Panc1 (cell line): ENCODE data around the gene ADGRD1. TPM values are rescaled to one million over a fixed set of nuclear protein-coding genes. Genes with fewer than 3 reads are reported as not detected.

Experiments used
- ATAC-seq: fragments of 200-7000 bp; cut with Tn5 transposase; 2 replicates; pipeline ENCODE4 v1.9.1; 2020; ENCODE audit warnings: mild to moderate bottlenecking, moderate library complexity
- BruUV-seq: library from RNA; stranded (reverse); fragments of 400-500 nt; replicated peaks from 2 replicates; lab custom pipeline; 2021; lab: Mats Ljungman, UMichigan
- CTCF ChIA-PET: fragments of 300-600 bp; sonication (Branson Sonifier 250); formaldehyde crosslinking; loops from one replicate; lab custom pipeline; 2022; ENCODE audit warnings: antibody characterized with exemption; lab: Charles Lee
- POLR2A ChIA-PET: fragments of 300-600 bp; sonication (Branson Sonifier 250); formaldehyde crosslinking; loops from one replicate; lab custom pipeline; 2022; ENCODE audit warnings: antibody characterized with exemption; lab: Charles Lee
- DNase-seq: peaks from one replicate; pipeline ENCODE4 v3.0.0-alpha.2; 2010; ENCODE audit warnings: low read depth, low spot score
- H3K27ac ChIP-seq: 2 replicates; pipeline ENCODE4 v1.5.1; 2011; ENCODE audit warnings: mild to moderate bottlenecking, low read length, inconsistent platforms
- H3K27me3 ChIP-seq: fragments of 200-500 bp; sonication (Bioruptor generic); 2 replicates; pipeline ENCODE4 v1.6.0; 2014; ENCODE audit warnings: low read length, inconsistent platforms; ENCODE audit not compliant: control insufficient read depth, insufficient read depth
- H3K36me3 ChIP-seq: fragments of 200-500 bp; sonication (Bioruptor generic); 2 replicates; pipeline ENCODE4 v1.5.1; 2014; ENCODE audit warnings: inconsistent platforms, mild to moderate bottlenecking, low read length, moderate library complexity; ENCODE audit not compliant: control insufficient read depth, insufficient read depth
- H3K4me1 ChIP-seq: 2 replicates; pipeline ENCODE4 v1.5.1; 2011; ENCODE audit warnings: inconsistent platforms, mild to moderate bottlenecking, low read length, moderate library complexity; ENCODE audit not compliant: control insufficient read depth, insufficient read depth
- H3K4me3 ChIP-seq, 2 experiments: 2 replicates each; pipeline ENCODE4 v1.5.1; 2011 to 2012; ENCODE audit warnings: low read depth in 2 of 2, low read length in 2 of 2, mild to moderate bottlenecking in 2 of 2, inconsistent platforms in 1 of 2, moderate library complexity in 1 of 2
- H3K9me3 ChIP-seq: fragments of 200-500 bp; sonication (Bioruptor generic); 2 replicates; pipeline ENCODE4 v1.5.1; 2014; ENCODE audit warnings: low read depth, mild to moderate bottlenecking, inconsistent platforms, low read length, moderate library complexity; ENCODE audit not compliant: control insufficient read depth, insufficient read depth
- CTCF ChIP-seq: fragments of 450-650 bp; IDR thresholded peaks from 2 replicates; pipeline ENCODE4 v1.5.1; 2017; ENCODE audit warnings: mild to moderate bottlenecking
- POLR2AphosphoS5 ChIP-seq: IDR thresholded peaks from 2 replicates; pipeline ENCODE4 v1.6.1; 2012; ENCODE audit warnings: mild to moderate bottlenecking, low read depth, low read length, moderate library complexity
- REST ChIP-seq, 2 experiments: IDR thresholded peaks; 2 replicates each; pipeline ENCODE4 v1.6.1; 2011 to 2012; ENCODE audit warnings: low read depth in 2 of 2, control low read depth in 1 of 2, low read length in 1 of 2, mild to moderate bottlenecking in 1 of 2, moderate library complexity in 1 of 2; ENCODE audit not compliant: insufficient read depth in 1 of 2
- SIN3A ChIP-seq: IDR thresholded peaks from 2 replicates; pipeline ENCODE4 v1.6.1; 2012; ENCODE audit warnings: low read depth, mild to moderate bottlenecking, low read length, moderate library complexity, borderline replicate concordance; ENCODE audit not compliant: insufficient read depth
- TCF7L2 ChIP-seq: IDR thresholded peaks from 2 replicates; pipeline ENCODE4 v1.6.1; 2011; ENCODE audit warnings: mild to moderate bottlenecking, low read depth, low read length, inconsistent platforms
- in situ Hi-C: cut with HindIII; loops from 2 replicates; pipeline ENCODE4 v1.10.0; 2016; ENCODE audit warnings: low sequenced_read_pairs, low pct_unique_long_range_greater_than_20kb
- intact Hi-C: fragments of 100-400 bp; cut with micrococcal nuclease; formaldehyde crosslinking; loops from one replicate; pipeline ENCODE4 v1.10.0; 2022; ENCODE audit not compliant: unreplicated experiment
- total RNA-seq: library from RNA; stranded (reverse); gene quantifications from one replicate; pipeline ENCODE4 v1.2.1, GENCODE V29; 2021; ENCODE audit not compliant: unreplicated experiment

ADGRD1 gene
- total RNA-seq, 1 experiment from 2014 or later = 0.21 TPM

- ATAC-seq (no peak), DNase-seq (no peak)
- ChIA-PET CTCF (no interaction called here), POLR2A (no interaction called here)
- Histone ChIP-seq H3K36me3 (no peaks in the 10 kb centered on the region), H3K27ac (no peak overlapping the region), H3K9me3 (no peaks in the 10 kb centered on the region), H3K4me3 (no peak overlapping the region), H3K27me3 (no peaks in the 10 kb centered on the region), H3K4me1 (no peaks in the 10 kb centered on the region)
- no peak for TF ChIP-seq REST (IDR thresholded peaks at IDR 0.05; ENCODE audit: insufficient read depth in 1 of 2, low read depth in 2 of 2, low read length in 1 of 2)
- TF ChIP-seq CTCF = no peak
- no peak for TF ChIP-seq TCF7L2
- no peak for TF ChIP-seq SIN3A
- no peak for TF ChIP-seq POLR2AphosphoS5
- no TSS peak for BruUV-seq
- in situ Hi-C loops = no loop called here
- intact Hi-C loops = no loop called here
Measured at GRCh38 chr12:130998136-130998535, 44.4 kb downstream of the ADGRD1 start.

- POLR2A ChIA-PET = no interaction called here
- BruUV-seq = no TSS peak
- no peaks in the 10 kb centered on the region for H3K4me1 ChIP-seq
- H3K27ac ChIP-seq = no peak overlapping the region
- TF ChIP-seq POLR2AphosphoS5 (no peak), CTCF (no peak), SIN3A (no peak), REST (IDR thresholded peaks at IDR 0.05; ENCODE audit: insufficient read depth in 1 of 2, low read depth in 2 of 2, low read length in 1 of 2) (no peak), TCF7L2 (no peak)
- in situ Hi-C loops (no loop called here), intact Hi-C loops (no loop called here)
- CTCF ChIA-PET = no interaction called here
- H3K4me3 ChIP-seq = no peak overlapping the region
- no peaks in the 10 kb centered on the region for H3K9me3 ChIP-seq
- H3K27me3 ChIP-seq = no peaks in the 10 kb centered on the region
- ATAC-seq (no peak), DNase-seq (no peak)
- H3K36me3 ChIP-seq = no peaks in the 10 kb centered on the region
Measured at GRCh38 chr12:131000000-131000486, 46.3 kb downstream of the ADGRD1 start.
